NCI-H1694 (cell line): ENCODE results near the gene C16orf90.
"Not testable (repeated sequence)": the region's sequence is repeated elsewhere in the genome, so short reads cannot be mapped to it uniquely, and the experiment has no call there.

Experiments
- DNase-seq: peaks from one replicate; lab custom pipeline; 2025; lab: John Stamatoyannopoulos, UW

Gene C16orf90

DNA sequence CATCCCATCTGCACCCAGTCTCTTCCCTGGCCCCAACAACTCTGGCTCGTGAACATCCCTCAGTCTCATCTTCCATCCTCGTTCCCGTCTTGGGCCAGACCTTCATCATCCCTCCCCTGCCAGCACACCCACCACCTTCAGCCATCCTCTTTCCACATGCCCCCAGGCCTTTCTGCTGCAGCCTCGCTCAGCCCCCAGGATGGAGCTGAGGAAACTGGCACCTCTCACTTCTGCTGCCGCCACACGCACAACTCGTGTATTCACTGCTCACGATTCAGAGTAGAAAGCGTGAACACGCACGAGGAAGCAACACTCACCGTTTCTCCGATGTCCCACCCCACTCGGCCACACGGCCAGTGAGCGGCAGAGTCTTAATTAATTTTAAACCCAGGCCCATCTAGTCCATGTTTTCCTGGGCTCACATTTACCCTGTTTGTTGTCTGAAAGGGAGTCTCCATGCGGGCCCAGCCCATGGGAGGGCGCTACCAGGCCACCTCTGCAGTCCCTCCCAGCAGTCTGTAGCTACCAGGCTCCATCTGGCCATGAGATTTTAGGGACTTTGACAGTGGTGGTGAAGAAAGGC is 12.5 kb downstream of the C16orf90 start:
- no peak for DNase-seq

- no peak for DNase-seq
Observed at GRCh38 chr16:3481696-3482658, 13.3 kb downstream of the C16orf90 start.

GRCh38 chr16:3480901-3481695 is 14.2 kb downstream of the C16orf90 start:
- no peak for DNase-seq

GRCh38 chr16:3479654-3480216 is 15.6 kb downstream of the C16orf90 start:
- DNase-seq = no peak

DNA sequence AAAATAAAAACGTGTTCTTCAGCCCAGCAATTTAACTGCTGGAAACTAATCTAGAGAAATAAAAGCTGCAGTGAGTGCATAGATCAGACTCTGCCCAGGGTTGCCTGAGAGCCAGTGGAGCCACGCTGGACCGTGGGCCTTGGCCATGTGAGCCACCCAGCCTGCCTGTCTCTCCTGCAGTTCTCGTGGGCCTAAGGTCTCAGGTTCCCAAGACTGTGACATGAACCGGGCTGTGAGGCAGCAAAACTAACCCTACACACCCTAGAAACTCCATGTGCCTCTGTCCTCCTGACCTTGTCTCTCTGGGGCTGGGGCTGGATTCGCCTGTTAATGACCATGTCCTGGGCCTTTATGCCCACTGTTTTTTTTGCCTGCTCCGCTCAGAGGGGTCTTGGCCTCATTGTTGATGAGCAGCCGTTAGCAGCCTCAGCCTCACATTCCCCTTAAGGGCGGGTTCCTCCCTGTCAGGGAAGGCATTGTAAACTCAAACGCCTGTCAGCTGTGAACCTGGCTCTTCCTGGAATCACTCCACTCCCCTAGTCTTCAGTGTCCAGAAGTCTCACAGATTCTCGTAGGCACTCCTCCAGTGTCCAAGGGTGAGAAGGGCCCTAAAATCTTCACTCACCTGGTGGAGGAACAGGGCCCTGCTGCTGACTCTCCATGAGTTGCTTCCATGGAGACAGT is 16.9 kb downstream of the C16orf90 start:
- DNase-seq = no peak

DNA sequence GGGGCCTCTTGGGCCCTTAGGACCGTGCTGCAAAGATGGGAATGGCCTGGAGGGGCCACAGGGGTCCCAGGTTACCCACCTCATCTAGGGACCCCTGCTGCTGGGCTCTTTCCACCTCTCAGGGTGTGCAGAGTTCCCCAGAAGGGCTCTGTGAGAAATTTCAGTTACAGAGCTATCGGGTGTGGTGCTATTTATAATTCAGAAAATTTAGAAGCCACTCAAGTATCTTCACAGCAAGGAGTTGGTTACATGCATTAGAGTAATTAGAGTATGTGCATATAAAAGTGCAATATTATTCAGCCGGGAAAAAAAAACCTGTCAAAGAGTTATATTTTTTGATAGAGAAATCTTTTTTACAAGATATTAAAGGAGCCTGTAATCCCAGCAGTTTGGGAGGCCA is 18.9 kb downstream of the C16orf90 start:
- DNase-seq = no peak

DNA sequence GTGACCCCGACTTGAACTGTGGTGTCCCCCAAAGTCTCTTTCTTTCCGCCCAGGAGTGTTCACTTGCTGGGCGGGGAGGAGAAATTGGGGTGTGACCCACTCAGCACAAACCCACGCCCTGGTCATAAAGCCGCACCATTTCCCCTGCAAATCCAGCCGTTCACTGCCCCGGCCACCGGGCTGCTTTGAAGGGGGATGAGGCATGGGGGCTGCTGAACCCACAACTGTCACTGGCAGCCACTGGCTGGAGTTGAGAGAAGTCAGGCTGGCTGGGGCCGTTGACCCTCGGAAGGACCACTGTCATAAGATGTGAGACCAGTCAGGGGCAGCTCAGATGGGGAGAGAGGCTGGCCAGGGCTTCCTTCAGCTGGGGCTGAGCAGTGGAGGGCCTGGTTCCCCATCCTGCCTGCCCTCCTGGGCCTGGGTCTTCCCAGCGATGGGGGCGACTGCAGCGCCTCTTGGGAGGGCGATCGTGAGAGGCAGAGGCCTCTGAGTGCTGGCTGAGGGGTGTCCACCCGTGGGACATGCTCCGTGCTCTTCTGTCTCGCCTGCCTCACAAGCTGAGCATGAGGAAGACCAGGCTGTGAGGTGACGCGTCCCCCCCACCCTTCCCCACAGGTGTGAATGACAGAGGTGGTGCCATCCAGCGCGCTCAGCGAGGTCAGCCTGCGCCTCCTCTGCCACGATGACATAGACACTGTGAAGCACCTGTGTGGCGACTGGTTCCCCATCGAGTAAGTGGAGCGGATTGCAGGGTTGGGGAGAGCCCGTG is 19.5 kb downstream of the C16orf90 start:
- no peak for DNase-seq

DNA sequence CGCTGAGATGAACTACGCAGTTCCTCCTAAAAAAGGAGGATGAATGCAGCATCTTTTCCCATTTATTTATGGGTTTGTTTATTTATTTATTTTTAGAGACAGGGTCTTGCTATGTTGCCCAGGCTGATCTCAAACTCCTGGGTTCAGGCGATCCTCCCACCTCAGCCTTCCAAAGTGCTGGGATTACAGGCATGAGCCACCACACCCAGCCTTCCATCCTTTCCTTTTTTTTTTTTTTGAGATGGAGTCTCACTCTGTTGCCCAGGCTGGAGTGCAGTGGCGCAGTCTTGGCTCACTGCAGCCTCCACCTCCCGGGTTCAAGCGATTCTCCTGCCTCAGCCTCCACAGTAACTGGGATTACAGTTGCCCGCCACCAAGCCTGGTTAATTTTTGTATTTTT is 20.4 kb downstream of the C16orf90 start:
- DNase-seq = not testable (repeated sequence)

DNA sequence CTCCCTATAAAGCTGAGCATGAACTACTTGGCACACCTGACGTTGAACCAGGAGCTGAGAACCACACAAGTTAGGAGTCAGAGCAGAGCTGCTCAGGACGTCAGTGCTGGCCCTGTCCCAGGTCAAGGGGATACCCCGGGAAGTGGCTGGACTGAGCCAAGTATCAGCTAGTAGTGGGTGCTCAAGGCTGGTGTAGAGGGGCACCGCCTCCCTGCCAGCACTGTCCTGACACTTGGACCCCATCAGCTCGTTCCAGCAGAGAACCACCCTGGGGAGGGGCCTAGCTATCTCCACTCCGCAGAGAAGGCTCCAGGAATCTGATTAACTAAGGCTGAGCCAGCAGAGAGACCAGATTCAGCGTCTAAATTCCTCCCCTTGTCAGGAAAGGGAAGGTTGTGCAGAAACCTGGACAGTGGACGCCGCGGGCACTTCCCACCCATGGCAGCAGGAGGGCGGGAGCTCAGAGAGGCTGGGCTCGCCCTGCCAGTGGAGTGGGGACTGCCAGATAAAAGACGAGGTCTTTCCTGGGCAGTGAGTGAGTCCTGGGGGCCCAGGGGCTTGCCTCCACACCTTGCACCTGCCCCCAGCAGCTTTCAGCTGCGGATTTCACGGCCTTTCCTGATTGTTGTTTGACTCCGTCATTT is 21.0 kb downstream of the C16orf90 start:
- no peak for DNase-seq

- not testable (repeated sequence) for DNase-seq
Observed at GRCh38 chr16:3473596-3473943, 21.7 kb downstream of the C16orf90 start.

GRCh38 chr16:3472878-3473595 is 22.3 kb downstream of the C16orf90 start:
- no peak for DNase-seq

- DNase-seq = no peak
Observed at GRCh38 chr16:3471518-3472176, 23.6 kb downstream of the C16orf90 start.

- DNase-seq = no peak
Observed at GRCh38 chr16:3470723-3471122, 24.6 kb downstream of the C16orf90 start.

GRCh38 chr16:3469736-3470135 is 25.6 kb downstream of the C16orf90 start:
- no peak for DNase-seq

DNA sequence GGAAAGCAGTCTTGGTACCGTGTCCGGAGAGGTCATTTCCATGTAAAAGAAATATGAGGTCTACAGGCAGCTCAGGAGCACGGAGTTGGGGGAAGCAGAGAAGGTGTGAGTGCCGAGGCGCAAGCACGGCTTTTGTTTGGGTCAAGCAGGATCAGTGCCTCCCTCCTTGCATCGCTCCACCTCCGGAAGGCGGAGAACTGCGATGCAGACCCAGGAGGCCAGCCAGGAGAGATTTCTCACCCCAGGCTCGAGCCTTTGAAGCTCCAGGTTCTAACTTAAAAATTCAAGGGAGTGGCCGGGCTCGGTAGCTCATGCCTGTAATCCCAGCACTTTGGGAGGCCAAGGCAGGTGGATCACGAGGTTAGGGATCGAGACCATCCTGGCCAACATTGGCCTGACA is 26.8 kb downstream of the C16orf90 start:
- no peak for DNase-seq

DNA sequence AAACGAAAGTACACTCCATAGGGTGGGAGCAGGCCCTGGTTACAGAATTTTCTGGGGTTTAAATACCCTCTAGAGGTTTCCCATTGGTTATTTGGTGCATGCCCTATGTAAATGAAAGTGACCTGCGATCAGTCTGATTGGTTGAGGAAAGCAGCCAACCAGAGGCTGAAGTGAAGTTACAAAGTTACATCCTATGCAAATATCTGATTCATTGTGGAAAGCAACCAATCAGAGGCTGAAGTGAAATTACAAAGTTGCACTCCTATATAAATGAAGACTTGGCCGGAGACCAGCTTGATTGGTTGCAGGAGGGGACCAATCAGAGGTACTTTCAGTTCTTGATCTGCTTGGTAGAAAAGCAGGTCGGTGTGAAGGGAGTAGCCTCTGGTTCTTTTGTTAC is 27.4 kb downstream of the C16orf90 start:
- no peak for DNase-seq

GRCh38 chr16:3467182-3467581 is 28.1 kb downstream of the C16orf90 start:
- no peak for DNase-seq

GRCh38 chr16:3465911-3466584 is 29.2 kb downstream of the C16orf90 start:
- DNase-seq = no peak

GRCh38 chr16:3465301-3465700 is 30.0 kb downstream of the C16orf90 start:
- no peak for DNase-seq
